ENCODE results near the gene ENTPD3. TPM values are rescaled to one million over a fixed set of nuclear protein-coding genes. Genes with fewer than 3 reads are reported as not detected.

ENTPD3 gene
- total RNA-seq, 1 experiment from 2014 or later = not detected

GRCh38 chr3:40382617-40382979, 4.4 kb upstream of the ENTPD3 start:
- Histone ChIP-seq H4K8ac (replicated peaks; ENCODE audit: insufficient read length, low read depth, low read length) (no peak overlapping the region), H2BK15ac (ENCODE audit: low read depth, low read length) (no peak overlapping the region), H2BK12ac (ENCODE audit: insufficient read length, low read depth, low read length) (no peak overlapping the region), H3K23me2 (ENCODE audit: insufficient read length, low read depth, low read length, poor library complexity, severe bottlenecking) (peaks cover 8% of the 10 kb centered on the region), H2AK5ac (ENCODE audit: insufficient read length, low read length) (no peak overlapping the region), H4K20me1 (ENCODE audit: control insufficient read depth, insufficient read depth, insufficient read length) (no peaks in the 10 kb centered on the region), H3K4me2 (ENCODE audit: insufficient read depth, insufficient read length, low read length) (no peak overlapping the region), H3K18ac (ENCODE audit: insufficient read length, low read depth, low read length) (no peak overlapping the region), H4K5ac (ENCODE audit: insufficient read length, low read depth, low read length) (no peak overlapping the region), H4K91ac (ENCODE audit: insufficient read length, low read depth, low read length) (no peak overlapping the region), H3K27me3 (ENCODE audit: insufficient read depth, low read length) (peaks cover 3% of the 10 kb centered on the region; the same call in 1 of the 2 replicates), H3K9me3 (ENCODE audit: control insufficient read depth, low read depth, low read length) (no peaks in the 10 kb centered on the region), H2BK120ac (ENCODE audit: low read depth, low read length, poor library complexity, severe bottlenecking) (no peak overlapping the region), H3K79me1 (ENCODE audit: insufficient read depth, low read depth, low read length, poor library complexity, severe bottlenecking) (no peaks in the 10 kb centered on the region), H3K79me2 (ENCODE audit: insufficient read depth, low read length) (no peaks in the 10 kb centered on the region), H2BK20ac (ENCODE audit: low read depth, low read length, poor library complexity, severe bottlenecking) (no peak overlapping the region), H3K4ac (ENCODE audit: low read depth, low read length) (no peak overlapping the region), H3K9ac (ENCODE audit: extremely low read depth, insufficient read length, low read length) (no peak overlapping the region), H3T11ph (ENCODE audit: low read length) (no peak overlapping the region), H3K56ac (ENCODE audit: insufficient read length, low read depth, low read length) (no peak overlapping the region), H2BK5ac (ENCODE audit: insufficient read length, low read length) (no peak overlapping the region), H3K23ac (ENCODE audit: insufficient read length, low read depth, low read length) (no peak overlapping the region), H2AFZ (ENCODE audit: low read length) (no peak overlapping the region), H3K14ac (ENCODE audit: insufficient read depth, low read length) (no peak overlapping the region), H3K27ac (ENCODE audit: insufficient read length, low read depth, low read length) (no peak overlapping the region), H3K4me1 (ENCODE audit: insufficient read depth, low read length) (no peaks in the 10 kb centered on the region; the same call in 1 of the 2 replicates)
- no peak overlapping the region for H3K4me3 Mint-ChIP-seq
- no peaks in the 10 kb centered on the region for H3K36me3 Mint-ChIP-seq (ENCODE audit: insufficient read depth in 1 of 3, low read depth in 3 of 3)
- no CpG with 5 or more reads among the region's 2 CpGs for WGBS (ENCODE audit: extremely low coverage, insufficient read length, low lambda C conversion rate)
- H3K4me1 Mint-ChIP-seq = peaks cover 9% of the 10 kb centered on the region in 2 experiments
- H3K9me3 Mint-ChIP-seq = peaks cover 0 to 3% of the 10 kb centered on the region in 2 experiments; a peak in 2 of 5 replicates
- peaks cover 31% of the 10 kb centered on the region for H3K27me3 Mint-ChIP-seq (ENCODE audit: low read depth)
- H3K27ac Mint-ChIP-seq = no peak overlapping the region; a peak in 1 of 7 replicates
- no peak for TF ChIP-seq CTCF (conservative IDR thresholded peaks at IDR 0.05)
- DNase-seq = no peak

All from H9 (cell line).